ENCODE results near the gene RHOC.

The RHOC gene

DNA sequence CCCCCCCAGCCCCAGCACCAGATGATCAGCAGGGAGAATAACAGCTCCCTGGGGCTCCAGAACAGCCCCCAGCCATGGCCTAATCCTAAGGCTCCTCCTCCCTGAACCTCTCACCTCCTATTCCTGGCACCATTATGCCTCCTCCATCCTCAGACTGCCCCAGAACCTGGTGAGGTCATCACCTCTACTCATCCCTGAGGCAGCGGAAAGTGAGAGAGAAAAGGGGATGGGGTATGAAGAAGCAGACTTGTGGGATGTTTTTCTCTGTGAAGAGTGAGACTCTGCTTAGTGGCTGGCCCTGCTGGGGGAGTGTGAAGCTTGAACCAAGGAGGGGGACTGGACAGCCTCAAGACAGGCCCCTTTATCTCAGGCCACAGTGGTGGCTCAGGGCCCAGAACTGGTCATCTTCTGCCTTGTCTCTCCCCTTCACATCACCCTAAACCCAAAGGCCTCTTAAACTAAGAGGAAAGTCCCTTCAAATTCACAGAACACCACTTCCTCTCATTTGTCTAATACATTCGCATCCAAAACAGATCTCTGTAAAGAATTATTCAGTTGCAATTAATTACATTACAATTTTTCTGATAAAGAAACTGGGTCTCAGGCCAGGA, 10.4 kb upstream of the RHOC start:
- no peak for DNase-seq (ENCODE audit: low spot score)

DNA sequence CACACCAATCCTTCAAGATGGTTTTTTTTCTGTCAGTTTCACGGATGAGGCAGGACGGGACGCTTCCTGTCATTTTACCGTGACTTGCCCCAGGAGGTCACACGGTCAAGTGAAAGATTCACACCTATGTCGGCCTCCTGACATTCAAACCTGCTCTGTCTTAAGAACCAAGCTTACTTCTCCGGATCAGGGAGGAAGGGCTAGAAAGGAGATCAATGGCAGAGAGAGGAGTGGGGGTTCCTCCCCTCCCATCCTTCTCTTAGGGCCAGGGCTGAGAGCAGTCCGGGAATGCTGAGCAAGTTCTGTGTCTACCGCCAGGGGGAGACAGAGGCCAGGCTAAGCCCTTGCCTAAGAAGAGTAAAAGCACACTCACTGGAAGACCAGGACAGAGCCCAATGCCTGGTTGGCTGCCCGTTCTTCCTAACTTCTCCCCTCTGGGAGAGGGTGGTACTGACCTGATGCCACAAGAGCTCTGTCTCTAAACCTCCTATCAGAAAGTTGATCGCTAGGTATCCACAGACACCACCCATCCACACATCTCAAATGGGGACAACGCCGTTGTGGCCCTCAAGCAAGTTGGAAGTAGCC, 9.3 kb upstream of the RHOC start:
- peak; percentile 82 for DNase-seq (ENCODE audit: low spot score)

DNA sequence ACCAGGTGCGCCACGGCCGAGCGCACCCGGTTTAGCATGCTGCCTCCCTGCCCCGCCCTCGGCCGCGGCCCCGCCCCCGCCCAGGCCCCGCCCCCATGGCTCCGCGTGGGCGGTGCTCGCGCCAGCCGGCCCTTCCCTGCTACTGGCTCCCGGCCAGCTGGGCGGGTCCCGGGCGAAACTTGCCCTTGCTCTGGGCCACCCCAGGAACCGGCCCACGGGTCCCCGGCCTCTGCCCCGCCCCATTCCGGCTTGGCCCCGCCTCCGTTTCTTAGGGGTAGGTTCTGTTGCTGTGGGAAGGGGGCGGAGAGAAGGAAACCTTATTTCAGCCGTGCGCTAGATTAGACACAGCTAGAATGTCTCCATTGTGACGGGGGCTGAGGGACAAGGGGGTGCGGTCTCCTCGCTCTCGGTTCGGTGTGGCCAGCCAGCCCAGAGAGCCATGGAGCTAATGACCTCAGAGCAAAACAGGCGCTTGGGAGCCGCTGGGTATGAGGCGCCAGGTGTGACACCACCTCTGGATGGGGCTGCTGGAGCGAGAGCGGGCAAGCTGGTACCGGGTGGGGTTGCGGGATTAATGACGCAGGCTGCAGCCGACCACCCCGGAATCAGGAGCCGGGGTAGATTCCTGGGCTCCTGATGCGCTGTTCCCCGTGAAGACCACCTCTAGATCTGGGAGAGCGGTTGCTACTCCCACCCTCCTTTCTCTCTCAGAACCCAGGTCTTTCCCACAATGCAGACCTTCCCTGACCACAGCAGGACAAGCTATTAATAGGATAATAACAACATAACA, 8.5 kb upstream of the RHOC start, which contains the start of gene PPM1J:
Gene PPM1J (minus strand): TSS at position 69 of the 790 bp plus-strand sequence. CDS start 31 bp downstream, at position 38.
- peak; percentile 88 for DNase-seq (ENCODE audit: low spot score)

DNA sequence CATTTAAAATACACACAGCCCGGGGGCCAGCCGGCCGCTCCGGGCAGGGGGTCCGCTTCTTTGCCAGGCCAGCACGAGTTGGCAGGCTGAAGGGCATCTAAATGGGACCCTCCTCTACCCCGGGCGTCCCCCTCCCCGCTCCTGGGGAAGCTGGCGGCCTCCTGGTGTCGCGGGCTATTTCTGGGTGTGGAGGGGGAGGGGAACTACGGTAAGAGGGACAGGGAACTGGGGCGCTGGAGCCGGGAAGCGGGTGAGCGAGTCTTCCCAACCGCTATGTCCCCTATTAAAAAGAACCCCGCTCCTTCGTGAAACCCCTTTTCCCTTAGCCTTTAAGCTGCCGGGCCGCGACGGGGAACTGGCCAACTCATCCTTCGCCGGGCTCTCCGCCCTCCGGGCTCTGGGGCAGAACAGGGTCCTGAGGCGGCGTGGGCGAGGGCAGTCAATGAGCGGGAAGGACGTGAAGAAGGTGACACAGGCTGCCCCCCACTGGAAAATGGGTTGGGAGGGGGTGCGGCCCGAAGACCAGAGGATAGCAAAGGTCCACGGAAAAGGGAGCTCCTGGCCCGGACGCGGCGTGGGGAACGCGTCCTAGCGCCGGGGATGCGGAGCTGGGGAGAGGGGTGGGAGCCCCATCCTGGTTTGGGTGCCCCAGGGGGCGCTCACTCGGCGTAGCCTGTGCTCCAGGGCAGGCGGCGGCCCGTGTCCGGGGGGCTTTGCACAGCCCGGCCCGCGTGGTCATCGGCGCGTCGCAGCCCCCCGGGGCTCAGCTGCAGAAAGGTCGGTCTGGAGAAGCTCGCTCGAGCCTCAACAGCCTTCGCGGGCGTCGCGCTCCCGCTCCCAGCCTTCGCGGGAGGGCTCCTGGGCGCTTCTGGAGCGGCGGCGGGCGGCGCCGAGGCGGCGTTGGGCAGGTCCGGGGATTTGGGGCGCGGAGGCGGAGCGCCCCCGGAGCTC, 7.7 kb upstream of the RHOC start:
- DNase-seq (ENCODE audit: low spot score), result no peak

DNA sequence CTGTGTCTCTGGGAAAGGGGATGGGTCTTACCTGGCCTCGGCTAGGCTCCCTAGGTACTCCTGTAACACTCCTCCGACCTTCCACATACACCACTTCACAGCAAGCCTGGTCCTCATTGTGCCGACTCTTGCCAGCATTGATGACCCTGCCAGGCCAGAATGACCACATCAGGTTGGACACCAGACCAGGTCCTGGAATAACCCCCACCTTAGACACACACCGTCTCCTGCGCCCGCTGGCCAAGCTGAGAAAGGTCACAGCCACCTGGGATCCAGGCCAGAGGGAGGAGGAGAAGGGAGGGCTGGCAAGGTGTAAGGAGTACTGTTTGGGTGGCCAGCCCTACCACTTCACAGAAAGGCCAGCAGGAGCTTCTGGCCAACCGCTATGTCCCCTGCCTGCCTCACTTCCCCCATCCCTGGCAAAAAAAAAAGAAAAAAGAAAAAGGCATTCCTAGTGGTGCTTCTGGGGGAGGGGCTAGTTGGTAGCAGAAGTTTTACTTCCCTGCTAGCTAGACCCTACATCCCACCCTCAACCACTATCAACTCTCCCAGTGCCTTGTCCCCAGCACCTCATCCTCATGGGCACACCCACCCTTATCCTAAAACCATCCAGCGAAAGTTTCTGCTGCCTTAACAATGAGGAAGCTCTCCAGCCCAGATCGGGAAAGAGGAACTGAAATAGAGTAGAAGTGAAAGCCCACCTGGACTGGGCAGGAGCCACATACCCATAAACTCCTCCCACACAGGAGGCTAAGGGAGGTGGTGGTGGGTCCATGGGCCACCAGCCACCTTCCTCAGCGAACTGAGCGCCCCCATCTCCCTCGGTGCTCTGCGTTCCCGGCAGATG, 6.8 kb upstream of the RHOC start:
- DNase-seq (ENCODE audit: low spot score), result no peak

DNA sequence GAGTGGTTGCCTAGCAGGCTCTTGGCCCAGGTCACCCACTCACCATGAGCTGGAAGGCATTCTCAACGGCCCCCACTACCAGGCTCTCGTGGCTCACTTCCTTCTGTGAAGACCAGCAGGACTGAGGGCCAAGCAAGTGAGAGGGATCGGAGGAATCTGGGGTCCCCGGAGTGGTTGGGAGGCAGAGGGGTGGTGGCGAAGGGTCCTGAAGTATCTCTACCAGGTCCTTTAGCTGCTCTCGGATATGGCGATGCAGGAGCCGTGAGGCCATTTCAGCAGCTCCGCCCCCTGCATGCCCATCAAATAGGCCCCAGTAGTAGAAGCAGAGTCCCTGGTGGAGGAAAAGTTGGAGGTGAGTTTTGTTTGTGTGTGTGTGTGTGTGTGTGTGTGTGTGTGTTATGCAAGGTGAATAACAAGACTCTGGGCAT, 5.8 kb upstream of the RHOC start:
- DNase-seq (ENCODE audit: low spot score), result no peak

DNA sequence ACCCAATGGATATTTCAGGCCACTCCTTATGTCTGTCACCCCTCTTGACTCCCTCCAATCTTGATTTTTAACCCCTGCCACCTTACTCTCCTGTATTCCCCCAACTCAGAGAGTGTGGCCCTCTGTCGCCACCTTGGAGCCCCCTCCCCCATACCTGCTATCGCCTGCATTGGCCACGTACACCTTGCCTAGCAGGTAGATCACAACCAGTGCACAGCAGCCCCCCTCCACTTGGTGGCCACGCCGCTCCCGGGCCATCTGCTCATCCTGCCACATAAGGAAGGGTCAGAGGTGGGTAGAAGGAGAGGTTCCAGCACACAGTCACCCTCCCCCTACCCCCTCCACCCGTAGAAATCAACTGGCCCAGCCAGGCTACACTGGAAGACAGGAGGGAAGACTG, 5.3 kb upstream of the RHOC start:
- no peak for DNase-seq (ENCODE audit: low spot score)

DNA sequence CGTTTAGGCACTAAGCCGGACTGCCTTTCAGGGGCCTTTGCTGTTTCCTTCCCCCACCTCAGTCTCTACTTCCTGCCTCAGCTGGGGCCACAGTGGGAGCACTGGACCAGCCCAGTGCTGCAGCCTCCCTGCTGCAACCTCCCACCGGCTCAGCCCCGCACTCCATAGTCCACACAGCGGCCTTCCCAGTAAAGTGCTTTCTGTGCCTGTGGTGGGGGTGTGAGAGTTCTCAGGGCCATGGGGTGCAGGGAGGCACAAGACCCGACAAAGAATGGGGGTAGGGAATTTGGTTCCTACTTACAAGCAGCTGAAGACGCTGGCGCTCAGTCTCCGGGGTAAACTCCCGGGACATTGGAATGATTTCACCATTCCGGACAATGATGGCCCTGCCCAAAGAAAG, 4.7 kb upstream of the RHOC start:
- DNase-seq (ENCODE audit: low spot score), result no peak

DNA sequence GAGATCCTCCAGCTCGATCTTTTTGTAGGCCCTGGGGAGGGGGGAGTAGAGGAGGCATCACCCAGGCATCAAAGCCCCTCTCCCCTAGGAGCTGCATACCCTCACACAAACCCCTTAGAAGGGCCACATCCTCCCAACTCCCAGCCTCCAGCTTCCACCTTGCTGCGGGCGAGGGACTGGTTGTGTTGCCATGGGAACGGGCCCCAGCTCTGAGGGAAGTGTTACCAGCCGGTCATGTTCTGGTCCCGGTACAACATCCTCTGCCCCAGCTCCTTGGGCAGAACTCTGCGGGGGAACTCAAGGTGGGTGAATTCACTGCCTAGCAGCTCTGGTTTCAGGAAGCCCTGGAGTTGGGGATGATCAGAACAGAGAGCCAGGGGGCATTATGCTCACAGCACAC, 4.1 kb upstream of the RHOC start:
- no peak for DNase-seq (ENCODE audit: low spot score)

DNA sequence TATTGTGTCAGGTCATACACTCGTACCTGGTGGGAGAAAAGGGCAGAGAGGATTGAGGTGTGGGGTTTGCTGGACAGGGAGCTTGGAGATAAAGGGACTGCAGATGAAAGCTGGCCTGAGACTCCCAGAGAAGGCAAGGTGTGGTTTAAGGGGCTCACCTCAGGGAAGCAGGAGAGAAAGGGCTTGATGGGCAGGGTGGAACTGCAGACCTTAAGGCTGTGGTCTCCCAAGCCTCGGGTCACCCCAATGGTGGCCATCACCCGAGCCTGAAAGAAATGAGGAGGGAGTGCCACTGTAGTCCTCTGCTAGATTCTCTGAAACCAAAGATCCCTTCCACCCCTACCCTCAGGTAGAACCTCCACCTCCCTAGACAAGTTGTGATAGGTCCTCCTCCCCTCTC, 3.7 kb upstream of the RHOC start:
- DNase-seq (ENCODE audit: low spot score), result no peak

DNA sequence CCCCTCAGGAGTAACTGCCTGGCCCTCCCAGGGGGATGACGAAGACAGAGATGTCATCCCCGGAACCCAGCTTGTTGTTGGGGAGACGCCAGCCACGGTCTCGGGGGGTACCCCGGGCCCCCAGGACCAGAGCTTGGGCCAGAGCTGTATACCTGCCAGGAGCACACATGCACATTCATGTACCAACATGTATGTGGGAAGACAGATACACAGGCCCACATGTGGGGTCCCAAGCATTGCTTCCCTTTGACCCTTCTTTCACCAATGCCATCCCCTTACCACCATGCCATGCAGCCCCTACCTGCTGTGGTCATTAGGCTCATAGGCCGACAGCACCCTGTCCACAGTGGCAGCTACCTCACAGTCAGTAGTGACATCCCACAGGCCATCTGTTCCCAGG, 3.2 kb upstream of the RHOC start:
- DNase-seq (ENCODE audit: low spot score), result no peak

DNA sequence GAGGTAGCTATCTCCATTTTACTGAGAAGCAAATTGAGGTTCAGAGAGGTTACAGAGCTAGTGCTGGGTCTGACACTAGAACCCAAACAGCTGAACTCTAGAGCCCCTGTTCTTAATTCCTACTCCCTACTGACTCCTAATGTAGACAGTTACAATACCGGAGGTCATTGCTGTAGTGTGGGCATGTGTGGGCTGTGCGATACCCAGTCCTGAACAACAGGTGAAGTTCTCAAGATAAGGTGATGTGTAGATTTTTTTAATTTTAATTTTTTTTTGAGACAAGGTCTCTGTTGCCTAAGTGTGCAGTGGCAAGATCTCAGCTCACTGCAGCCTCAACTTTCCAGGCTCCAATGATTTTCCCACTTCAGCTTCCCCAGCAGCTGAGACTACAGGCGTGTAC, 1.6 kb upstream of the RHOC start:
- DNase-seq (ENCODE audit: low spot score), result no peak

DNA sequence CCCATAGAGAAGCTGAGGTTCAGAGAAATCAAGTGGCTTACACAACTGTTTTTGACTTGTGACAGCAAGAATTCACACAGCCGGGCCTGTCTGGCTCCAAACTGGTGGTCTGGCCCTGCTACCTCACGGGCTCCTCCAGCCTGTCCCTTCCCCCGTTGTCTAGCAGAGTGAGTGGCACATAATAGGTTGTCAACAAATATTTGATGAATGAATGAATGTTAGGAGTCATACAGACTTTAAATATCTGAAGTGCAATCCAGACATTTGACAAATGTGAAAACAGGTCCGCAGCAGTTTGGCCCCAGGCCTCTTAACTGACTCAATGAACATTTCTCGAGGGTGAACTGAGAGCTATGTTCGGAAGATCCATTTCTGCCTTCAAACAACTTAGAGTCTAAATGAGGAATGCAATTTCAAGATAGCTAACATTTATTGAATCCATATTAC, 1.1 kb upstream of the RHOC start:
- DNase-seq (ENCODE audit: low spot score), result no peak

DNA sequence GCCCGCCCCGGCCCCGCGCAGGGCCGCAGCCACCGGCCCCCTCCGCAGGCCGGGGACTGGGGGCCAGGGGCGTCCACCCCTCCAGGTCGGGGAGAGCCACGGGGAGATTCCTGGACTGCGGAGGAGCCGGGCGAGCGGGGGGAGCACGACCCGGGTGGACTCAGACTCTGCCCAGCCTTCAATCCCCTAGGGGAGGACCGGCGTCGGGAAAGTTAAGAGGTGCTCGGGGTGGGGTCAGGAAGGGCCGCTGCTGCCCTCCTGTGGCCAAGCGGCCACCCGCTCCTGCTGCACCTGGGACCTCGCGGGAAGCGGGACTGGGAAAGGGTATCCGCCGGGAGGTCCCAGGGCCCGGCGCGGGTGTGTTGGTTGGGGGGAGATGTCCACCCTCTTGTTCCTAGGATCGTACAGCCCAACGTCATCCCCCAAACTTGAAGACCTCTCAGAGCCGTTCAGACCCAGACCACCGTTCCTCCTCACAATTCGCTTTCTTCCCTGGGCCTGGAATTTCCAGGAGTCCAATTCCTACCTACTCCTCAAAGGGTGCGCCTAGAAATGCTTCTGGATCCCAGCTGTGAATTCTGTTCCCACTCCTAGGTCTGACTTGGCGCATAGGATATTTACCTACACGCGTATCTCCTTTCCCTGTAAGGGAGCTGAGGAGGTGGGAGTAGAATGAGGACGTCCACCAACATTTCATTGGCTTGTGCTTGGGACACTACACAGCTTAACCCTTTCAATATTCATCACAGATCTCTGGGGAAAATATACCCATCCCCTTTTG, 484 bp upstream of the RHOC start:
- DNase-seq (ENCODE audit: low spot score), result peak; percentile 91

DNA sequence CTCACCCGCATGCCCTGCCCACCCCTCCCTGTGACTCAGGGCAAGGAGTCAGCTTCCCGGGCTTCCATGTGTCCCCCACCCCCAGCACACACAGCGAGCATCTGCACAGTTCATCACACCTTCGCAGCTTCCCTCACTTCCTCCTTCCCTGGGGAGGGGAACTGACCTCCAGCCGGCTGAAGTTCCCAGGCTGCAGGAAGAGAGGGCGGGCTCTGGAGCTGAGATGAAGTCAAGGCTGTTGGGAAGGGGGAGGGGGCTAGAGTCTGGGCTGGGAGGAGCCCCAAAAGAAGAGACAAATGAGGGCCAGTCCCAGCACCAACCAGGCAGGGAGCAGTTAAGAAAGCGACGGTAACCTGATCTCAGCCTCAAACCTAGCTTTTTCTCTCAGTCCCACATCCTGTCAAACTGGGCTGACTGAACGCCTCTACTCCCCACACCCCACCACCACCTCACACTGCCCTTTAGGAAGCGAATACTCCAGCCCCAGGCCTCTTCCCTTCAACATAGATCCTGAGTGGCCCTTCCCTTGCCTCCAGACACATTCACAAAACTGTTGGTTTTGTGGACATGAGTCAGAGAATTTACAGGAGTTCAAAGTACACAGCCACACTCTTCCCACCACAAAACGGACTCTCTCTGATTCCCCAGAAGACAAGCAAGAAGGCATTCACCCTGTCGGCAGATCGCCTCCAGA, 1.8 kb downstream of the RHOC start:
- DNase-seq (ENCODE audit: low spot score), result peak; percentile 89

DNA sequence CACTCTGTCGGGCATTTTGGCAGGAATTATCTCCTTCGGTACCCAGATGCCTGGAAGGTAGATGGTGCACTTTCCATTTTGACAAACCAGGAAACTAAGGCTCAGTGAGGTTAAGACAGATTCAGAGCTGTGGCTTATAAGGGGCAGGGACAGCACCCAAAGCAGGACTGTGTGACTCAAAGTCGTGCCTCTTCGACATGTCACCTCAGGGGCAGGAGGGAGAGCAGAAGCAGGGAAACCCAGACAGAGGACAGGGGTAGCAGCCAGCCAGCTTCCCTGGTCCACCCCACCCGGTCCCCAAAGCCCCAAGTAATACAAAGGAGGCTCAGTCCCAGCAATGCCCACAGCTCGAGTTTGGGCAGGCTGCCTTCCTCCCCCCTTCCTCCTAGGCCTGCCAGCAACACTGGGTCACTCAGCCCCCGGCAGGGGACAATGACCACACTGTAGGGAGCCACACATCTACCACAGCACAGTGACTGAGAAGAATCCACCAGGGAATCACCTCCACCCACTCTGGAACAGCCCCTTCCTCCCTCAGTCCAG, 2.5 kb downstream of the RHOC start:
- peak; percentile 8 for DNase-seq (ENCODE audit: low spot score)

DNA sequence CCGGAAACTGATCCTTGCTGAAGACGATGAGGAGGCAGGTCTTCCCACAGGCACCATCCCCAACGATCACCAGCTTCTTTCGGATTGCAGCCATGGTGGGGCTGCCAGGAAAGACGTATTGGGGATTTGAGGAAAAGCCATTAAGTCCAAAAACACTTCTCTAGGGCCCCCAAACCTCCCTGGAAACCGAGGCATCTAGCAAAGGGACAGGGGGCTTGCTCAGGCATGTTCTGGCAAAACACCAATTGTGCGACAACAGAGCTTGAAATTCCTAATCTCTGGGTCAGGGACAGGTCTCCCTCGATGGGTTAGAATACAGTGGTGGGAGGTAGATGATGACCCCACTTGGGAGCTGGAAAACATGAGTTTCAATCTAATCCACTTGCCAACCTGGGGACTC, 3.2 kb downstream of the RHOC start:
- DNase-seq (ENCODE audit: low spot score), result no peak

DNA sequence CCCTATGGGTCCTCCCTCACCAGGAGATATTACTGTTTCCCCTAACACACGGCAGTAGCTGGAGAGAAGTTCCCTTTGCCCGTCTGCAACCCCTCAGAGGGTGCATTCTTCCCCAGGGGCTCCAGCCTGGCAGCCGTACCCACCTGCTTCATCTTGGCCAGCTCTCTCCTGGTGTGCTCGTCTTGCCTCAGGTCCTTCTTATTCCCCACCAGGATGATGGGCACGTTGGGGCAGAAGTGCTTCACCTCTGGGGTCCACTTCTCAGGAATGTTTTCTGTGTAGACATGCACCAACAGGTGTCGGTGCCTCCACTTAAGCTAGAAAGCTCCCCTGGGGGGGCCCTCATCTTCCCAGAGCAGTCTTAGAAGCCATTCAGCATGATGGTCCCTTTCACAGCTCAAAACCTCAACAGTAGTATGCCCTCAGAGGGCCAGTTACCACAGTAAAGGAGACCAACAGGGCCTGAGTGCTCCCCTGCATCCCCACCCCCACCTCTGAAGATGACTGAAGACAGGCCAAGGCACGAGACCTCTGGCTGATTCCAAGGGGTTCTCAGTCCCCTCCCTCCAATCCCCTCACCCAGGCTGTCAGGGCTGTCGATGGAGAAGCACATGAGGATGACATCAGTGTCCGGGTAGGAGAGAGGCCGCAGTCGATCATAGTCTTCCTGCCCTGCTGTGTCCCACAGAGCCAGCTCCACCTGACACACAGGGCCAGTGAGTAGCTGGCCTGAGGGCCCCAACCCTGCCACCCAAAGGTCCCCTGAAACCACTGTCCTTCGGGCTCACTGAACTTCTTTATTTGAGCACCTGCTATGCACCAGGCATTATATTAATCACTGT, 4.3 kb downstream of the RHOC start:
- no peak for DNase-seq (ENCODE audit: low spot score)

DNA sequence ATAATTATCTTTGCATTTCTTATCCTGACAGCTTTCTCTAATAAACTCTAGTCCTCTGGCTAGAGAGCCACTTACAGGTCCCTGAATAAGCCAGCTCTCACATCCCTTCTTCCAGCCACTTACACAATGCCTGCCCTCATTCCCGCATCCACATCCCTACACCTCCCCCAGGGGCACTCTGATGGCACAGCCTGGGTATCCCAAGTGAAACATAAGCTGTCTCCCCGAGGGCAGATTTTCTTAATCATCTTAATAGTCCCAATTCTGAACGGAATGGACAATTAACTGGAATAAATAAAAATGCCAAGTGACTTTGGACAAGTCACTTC, 4.9 kb downstream of the RHOC start:
- no peak for DNase-seq (ENCODE audit: low spot score)

All from SW480 (cell line).